Subcutaneous adipose tissue (tissue), 4 donors: ENCODE data around the gene PITPNM1. TPM values are rescaled to one million over a fixed set of nuclear protein-coding genes. Genes with fewer than 3 reads are reported as not detected.

Experiments
- CTCF ChIP-seq: fragments of 450-650 bp; IDR thresholded peaks from one replicate; pipeline ENCODE4 v1.5.1; 2016; ENCODE audit warnings: low read depth, mild to moderate bottlenecking, control low read depth, antibody characterized with exemption, moderate library complexity
- total RNA-seq, 4 donors: library from RNA; depleted of rRNA; stranded (reverse); fragments of >200 nt; gene quantifications; one replicate each; pipeline ENCODE4 v1.1.0, GENCODE V29; 2016

The PITPNM1 gene
- total RNA-seq, 4 donors from 2014 or later = 9.2 to 14.9 (median 11.9) TPM

- TF ChIP-seq CTCF = no peak
These were observed 17.2 kb upstream of the PITPNM1 start for GRCh38 chr11:67522338-67522737.

GRCh38 chr11:67521924-67522323 lies 16.8 kb upstream of the PITPNM1 start:
- TF ChIP-seq CTCF = no peak

GRCh38 chr11:67520856-67521824 lies 16.0 kb upstream of the PITPNM1 start:
- TF ChIP-seq CTCF = no peak

GRCh38 chr11:67519726-67520125 lies 14.6 kb upstream of the PITPNM1 start:
- TF ChIP-seq CTCF = no peak

GRCh38 chr11:67517784-67518552 lies 12.8 kb upstream of the PITPNM1 start:
- no peak for TF ChIP-seq CTCF

GRCh38 chr11:67516806-67517205 lies 11.6 kb upstream of the PITPNM1 start:
- TF ChIP-seq CTCF = no peak

GRCh38 chr11:67514116-67514515 lies 9.0 kb upstream of the PITPNM1 start:
- TF ChIP-seq CTCF = no peak
